SK-N-SH treated with all-trans-retinoic acid at 6 μM for 48 hours (cell line): ENCODE results near the gene TXLNB.

Experiments
- ARNTL ChIP-seq: fragments of 450-650 bp; formaldehyde crosslinking; IDR thresholded peaks from 2 replicates; pipeline ENCODE4 v1.5.0; 2020; ENCODE audit warnings: low read depth, mild to moderate bottlenecking, moderate library complexity, borderline replicate concordance
- BACH2 ChIP-seq: fragments of 250-450 bp; sonication (Bioruptor Pico); IDR thresholded peaks from 2 replicates; pipeline ENCODE4 v1.9.0; 2021; ENCODE audit warnings: mild to moderate bottlenecking, borderline replicate concordance
- CREB5 ChIP-seq: fragments of 250-450 bp; sonication (Bioruptor Pico); IDR thresholded peaks from 2 replicates; pipeline ENCODE4 v1.5.1; 2020; ENCODE audit warnings: low read depth, mild to moderate bottlenecking, moderate library complexity
- PATZ1 ChIP-seq: fragments of 250-450 bp; sonication (Bioruptor Pico); IDR thresholded peaks from 2 replicates; pipeline ENCODE4 v1.8.0; 2020; ENCODE audit warnings: mild to moderate bottlenecking, moderate library complexity, borderline replicate concordance
- PPARA ChIP-seq: fragments of 250-450 bp; sonication (Bioruptor Pico); IDR thresholded peaks from 2 replicates; pipeline ENCODE4 v1.5.0; 2020; ENCODE audit warnings: mild to moderate bottlenecking, borderline replicate concordance
- RARB ChIP-seq: fragments of 250-450 bp; sonication (Bioruptor Pico); IDR thresholded peaks from 2 replicates; pipeline ENCODE4 v1.8.0; 2021; ENCODE audit warnings: mild to moderate bottlenecking, moderate library complexity
- SNAI2 ChIP-seq: fragments of 250-450 bp; sonication (Bioruptor Pico); IDR thresholded peaks from 2 replicates; pipeline ENCODE4 v1.5.0; 2020; ENCODE audit warnings: mild to moderate bottlenecking, moderate library complexity
- TOX ChIP-seq: fragments of 250-450 bp; sonication (Bioruptor Pico); IDR thresholded peaks from 2 replicates; pipeline ENCODE4 v1.8.0; 2021; ENCODE audit warnings: mild to moderate bottlenecking, moderate library complexity, borderline replicate concordance
- ZFP3 ChIP-seq: fragments of 250-450 bp; sonication (Bioruptor Pico); IDR thresholded peaks from 2 replicates; pipeline ENCODE4 v1.5.0; 2020; ENCODE audit warnings: mild to moderate bottlenecking, moderate library complexity
- ZNF70 ChIP-seq: fragments of 450-650 bp; formaldehyde crosslinking; IDR thresholded peaks from 2 replicates; pipeline ENCODE4 v1.5.0; 2020; ENCODE audit warnings: mild to moderate bottlenecking, moderate library complexity
- ZNF8 ChIP-seq: fragments of 450-650 bp; formaldehyde crosslinking; IDR thresholded peaks from 2 replicates; pipeline ENCODE4 v1.5.0; 2020; ENCODE audit warnings: mild to moderate bottlenecking, moderate library complexity

GRCh38 chr6:139254196-139254595 is 37.6 kb downstream of the TXLNB start:
- TF ChIP-seq RARB (CRISPR knock-in tag) (no peak), BACH2 (CRISPR knock-in tag) (no peak), CREB5 (CRISPR knock-in tag) (no peak), TOX (no peak), ARNTL (no peak), ZFP3 (CRISPR knock-in tag) (no peak), SNAI2 (no peak), ZNF70 (no peak), ZNF8 (no peak), PATZ1 (CRISPR knock-in tag) (no peak), PPARA (CRISPR knock-in tag) (no peak)
